Activated T-helper 9 cell treated with anti-CD3 and anti-CD28 coated beads, Interleukin-2, amount 50 U/mL, for 16 hours (primary cell): ENCODE results near the gene C1orf216.
"Not testable (repeated sequence)": the region's sequence is repeated elsewhere in the genome, so short reads cannot be mapped to it uniquely, and the experiment has no call there.

Experiments
- DNase-seq: peaks from one replicate; pipeline ENCODE4 v3.0.0-alpha.2; 2020; ENCODE audit warnings: low read depth

The C1orf216 gene

GRCh38 chr1:35718492-35719336 lies at the start of gene C1orf216:
TSS of gene C1orf216 (minus strand) at chr1:35718884. CDS start at chr1:35716321, 2,563 bp downstream.
- peak; percentile 65 for DNase-seq

GRCh38 chr1:35764283-35764682 lies 45.6 kb upstream of the C1orf216 start:
- no peak for DNase-seq

GRCh38 chr1:35763201-35763600 lies 44.5 kb upstream of the C1orf216 start:
- no peak for DNase-seq

GRCh38 chr1:35762141-35762540 lies 43.5 kb upstream of the C1orf216 start:
- no peak for DNase-seq

GRCh38 chr1:35756064-35756463 lies 37.4 kb upstream of the C1orf216 start:
- no peak for DNase-seq

GRCh38 chr1:35753626-35754260 lies 35.1 kb upstream of the C1orf216 start:
- DNase-seq = no peak

GRCh38 chr1:35748326-35748725 lies 29.6 kb upstream of the C1orf216 start:
- no peak for DNase-seq

GRCh38 chr1:35745124-35745730 lies 26.5 kb upstream of the C1orf216 start:
- no peak for DNase-seq

- DNase-seq = no peak
Measured at GRCh38 chr1:35737120-35737519, 18.4 kb upstream of the C1orf216 start.

- no peak for DNase-seq
Measured at GRCh38 chr1:35727434-35728040, 8.9 kb upstream of the C1orf216 start.

GRCh38 chr1:35726450-35727433 lies 8.1 kb upstream of the C1orf216 start:
- DNase-seq = peak; percentile 26

GRCh38 chr1:35725596-35725995 lies 6.9 kb upstream of the C1orf216 start:
- DNase-seq = no peak

- DNase-seq = no peak
Measured at GRCh38 chr1:35717911-35718476, 690 bp downstream of the C1orf216 start.

- peak; percentile 60 for DNase-seq
Measured at GRCh38 chr1:35715568-35716002, 3.1 kb downstream of the C1orf216 start.

GRCh38 chr1:35714921-35715567 lies 3.6 kb downstream of the C1orf216 start:
- DNase-seq = no peak

- not testable (repeated sequence) for DNase-seq
Measured at GRCh38 chr1:35711098-35711497, 7.6 kb downstream of the C1orf216 start.

- DNase-seq = no peak
Measured at GRCh38 chr1:35708952-35709351, 9.7 kb downstream of the C1orf216 start.

- no peak for DNase-seq
Measured at GRCh38 chr1:35708441-35708921, 10.2 kb downstream of the C1orf216 start.

GRCh38 chr1:35707601-35708440 lies 10.9 kb downstream of the C1orf216 start:
- peak; percentile 13 for DNase-seq
